ENCODE results near the gene WDR74.

DNA sequence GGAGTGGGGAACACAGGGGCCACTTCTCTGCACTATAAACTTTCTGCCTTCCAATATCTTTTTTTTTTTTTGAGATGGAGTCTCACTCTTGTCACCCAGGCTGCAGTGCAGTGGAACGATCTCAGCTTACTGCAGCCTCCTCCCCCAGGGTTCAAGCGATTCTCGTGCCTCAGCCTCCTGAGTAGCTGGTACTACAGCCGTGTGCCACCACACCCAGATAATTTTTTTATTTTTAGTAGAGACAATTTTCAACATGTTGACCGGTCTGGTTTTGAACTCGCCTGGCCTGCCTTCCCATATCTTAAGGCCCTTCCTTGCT, 43.0 kb upstream of the WDR74 start:
- TF ChIP-seq, protein P1, sequence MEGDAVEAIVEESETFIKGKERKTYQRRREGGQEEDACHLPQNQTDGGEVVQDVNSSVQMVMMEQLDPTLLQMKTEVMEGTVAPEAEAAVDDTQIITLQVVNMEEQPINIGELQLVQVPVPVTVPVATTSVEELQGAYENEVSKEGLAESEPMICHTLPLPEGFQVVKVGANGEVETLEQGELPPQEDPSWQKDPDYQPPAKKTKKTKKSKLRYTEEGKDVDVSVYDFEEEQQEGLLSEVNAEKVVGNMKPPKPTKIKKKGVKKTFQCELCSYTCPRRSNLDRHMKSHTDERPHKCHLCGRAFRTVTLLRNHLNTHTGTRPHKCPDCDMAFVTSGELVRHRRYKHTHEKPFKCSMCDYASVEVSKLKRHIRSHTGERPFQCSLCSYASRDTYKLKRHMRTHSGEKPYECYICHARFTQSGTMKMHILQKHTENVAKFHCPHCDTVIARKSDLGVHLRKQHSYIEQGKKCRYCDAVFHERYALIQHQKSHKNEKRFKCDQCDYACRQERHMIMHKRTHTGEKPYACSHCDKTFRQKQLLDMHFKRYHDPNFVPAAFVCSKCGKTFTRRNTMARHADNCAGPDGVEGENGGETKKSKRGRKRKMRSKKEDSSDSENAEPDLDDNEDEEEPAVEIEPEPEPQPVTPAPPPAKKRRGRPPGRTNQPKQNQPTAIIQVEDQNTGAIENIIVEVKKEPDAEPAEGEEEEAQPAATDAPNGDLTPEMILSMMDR (IDR thresholded peaks at IDR 0.05; ENCODE audit: borderline replicate concordance, extremely low read depth, low read length, poor library complexity, severe bottlenecking) = no peak
- no peak for TF ChIP-seq EZH2 (IDR thresholded peaks at IDR 0.05; ENCODE audit: borderline replicate concordance, low read depth, low read length, severe bottlenecking)
